Activated T-helper 1 cell treated with anti-CD3 and anti-CD28 coated beads, Interleukin-12 subunit alpha, Interleukin-12 subunit beta, Interleukin-2, Interleukin-4 antibody, amounts not matched to agents 30 ng/mL and 10 ng/mL and 1 ng/mL, durations not matched to agents 14 hours and 24 hours and 36 hours (primary cell): ENCODE data around the gene NCDN. TPM values are rescaled to one million over a fixed set of nuclear protein-coding genes. Genes with fewer than 3 reads are reported as not detected.

Experiments used
- DNase-seq: peaks from one replicate; pipeline ENCODE4 v3.0.0; 2021; ENCODE audit warnings: low spot score
- H3K27ac Mint-ChIP-seq: one replicate; pipeline ENCODE4 v1.8.0; 2021; ENCODE audit warnings: mild to moderate bottlenecking, mixed read lengths
- H3K27me3 Mint-ChIP-seq: one replicate; pipeline ENCODE4 v1.8.0; 2022; ENCODE audit warnings: mild to moderate bottlenecking, moderate library complexity, mixed read lengths; ENCODE audit not compliant: insufficient read depth
- H3K36me3 Mint-ChIP-seq: one replicate; pipeline ENCODE4 v1.8.0; 2021; ENCODE audit warnings: low read depth, mixed read lengths
- H3K4me1 Mint-ChIP-seq: one replicate; pipeline ENCODE4 v1.8.0; 2021; ENCODE audit warnings: low read depth, mixed read lengths
- H3K4me3 Mint-ChIP-seq: one replicate; pipeline ENCODE4 v1.8.0; 2021; ENCODE audit warnings: mild to moderate bottlenecking, moderate library complexity, mixed read lengths
- H3K9me3 Mint-ChIP-seq: one replicate; pipeline ENCODE4 v1.8.0; 2021; ENCODE audit warnings: mixed read lengths
- intact Hi-C: fragments of 100-400 bp; cut with micrococcal nuclease; formaldehyde crosslinking; loops from one replicate; pipeline ENCODE4 v1.15.1; 2024
- total RNA-seq: library from RNA; stranded (reverse); gene quantifications from 2 replicates; pipeline ENCODE4 v1.2.3, GENCODE V29; 2022

The NCDN gene
- total RNA-seq, 1 donor from 2014 or later = 45.1 TPM

DNA sequence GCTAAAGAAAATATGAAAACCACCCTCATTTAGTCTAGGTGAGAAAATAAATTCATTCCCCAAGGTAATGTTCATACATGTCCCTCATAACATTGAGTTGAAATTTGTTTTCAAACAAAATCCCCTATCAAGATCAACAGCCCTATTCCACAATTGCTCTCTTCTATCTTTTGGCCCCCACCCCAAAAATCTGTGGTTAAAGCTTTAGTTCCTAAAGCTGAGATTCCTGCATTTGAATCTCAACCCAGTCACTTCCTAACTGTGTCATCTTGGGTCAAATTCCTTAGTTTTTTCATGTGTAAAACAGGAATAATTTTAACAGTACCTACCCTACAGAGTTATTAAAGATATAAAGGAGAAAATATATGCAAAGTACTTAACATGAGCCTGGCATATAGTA is 22.4 kb upstream of the NCDN start:
- intact Hi-C loops = no loop called here
- Mint-ChIP-seq H3K4me3 (no peak overlapping the region), H3K9me3 (peaks cover 6% of the 10 kb centered on the region), H3K4me1 (peaks cover 58% of the 10 kb centered on the region), H3K27me3 (no peaks in the 10 kb centered on the region), H3K36me3 (peaks cover 41% of the 10 kb centered on the region), H3K27ac (no peak overlapping the region)
- DNase-seq = no peak

DNA sequence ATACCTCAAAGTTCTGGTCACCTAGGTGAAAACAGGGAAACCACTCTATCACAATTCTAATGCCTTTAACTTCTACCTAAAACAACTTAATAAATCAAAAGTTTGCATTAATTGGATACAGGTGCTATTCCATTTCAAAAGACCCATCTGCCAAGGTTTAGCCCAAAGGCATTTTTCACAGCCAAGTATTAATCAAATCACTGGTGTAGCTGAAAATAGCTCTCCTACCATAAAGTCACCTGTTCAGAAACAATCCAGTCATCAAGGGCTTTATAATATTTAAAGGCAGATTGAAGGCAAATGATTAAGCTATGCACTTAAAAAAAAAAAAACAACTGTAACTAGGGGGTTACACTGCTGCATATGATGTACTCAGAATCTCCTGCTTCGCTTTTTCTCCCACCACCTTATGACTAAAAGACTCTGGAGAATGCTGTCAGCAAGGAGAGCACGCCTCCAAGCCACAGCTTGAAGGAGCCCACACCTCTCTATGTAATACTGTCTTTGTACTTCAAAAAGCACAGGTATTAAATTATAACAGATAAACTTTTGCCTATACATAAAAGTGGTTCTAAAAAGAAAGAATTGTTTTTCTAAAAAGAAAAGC is 20.9 kb upstream of the NCDN start:
- Mint-ChIP-seq H3K36me3 (peaks cover 35% of the 10 kb centered on the region), H3K27me3 (no peaks in the 10 kb centered on the region), H3K27ac (no peak overlapping the region), H3K4me3 (no peak overlapping the region), H3K9me3 (no peaks in the 10 kb centered on the region), H3K4me1 (peaks cover 65% of the 10 kb centered on the region)
- intact Hi-C loops = no loop called here
- no peak for DNase-seq

- DNase-seq = no peak
- peaks cover 36% of the 10 kb centered on the region for H3K36me3 Mint-ChIP-seq
- H3K27me3 Mint-ChIP-seq = no peaks in the 10 kb centered on the region
- H3K4me3 Mint-ChIP-seq = peak overlapping the region; percentile 8
- H3K27ac Mint-ChIP-seq = peak overlapping the region; percentile 48
- peaks cover 76% of the 10 kb centered on the region for H3K4me1 Mint-ChIP-seq
- H3K9me3 Mint-ChIP-seq = no peaks in the 10 kb centered on the region
- intact Hi-C loops = loop anchor here (2.0 kb wide), 1 partner anchor 19 kb away; the partner anchor contains the start of genes KIAA0319L and NCDN
These were observed 19.8 kb upstream of the NCDN start for GRCh38 chr1:35537806-35538205.

GRCh38 chr1:35539073-35539823 is 18.4 kb upstream of the NCDN start:
- H3K36me3 Mint-ChIP-seq = peaks cover 38% of the 10 kb centered on the region
- H3K27ac Mint-ChIP-seq = peak overlapping the region; percentile 85
- intact Hi-C loops = loop anchor here (1.0 to 2.0 kb wide), 2 partner anchors 18 to 33 kb away; partner anchors contain the start of genes KIAA0319L and NCDN
- no peaks in the 10 kb centered on the region for H3K27me3 Mint-ChIP-seq
- no peaks in the 10 kb centered on the region for H3K9me3 Mint-ChIP-seq
- H3K4me3 Mint-ChIP-seq = peak overlapping the region; percentile 53
- DNase-seq = peak; percentile 46
- H3K4me1 Mint-ChIP-seq = peaks cover 80% of the 10 kb centered on the region

DNA sequence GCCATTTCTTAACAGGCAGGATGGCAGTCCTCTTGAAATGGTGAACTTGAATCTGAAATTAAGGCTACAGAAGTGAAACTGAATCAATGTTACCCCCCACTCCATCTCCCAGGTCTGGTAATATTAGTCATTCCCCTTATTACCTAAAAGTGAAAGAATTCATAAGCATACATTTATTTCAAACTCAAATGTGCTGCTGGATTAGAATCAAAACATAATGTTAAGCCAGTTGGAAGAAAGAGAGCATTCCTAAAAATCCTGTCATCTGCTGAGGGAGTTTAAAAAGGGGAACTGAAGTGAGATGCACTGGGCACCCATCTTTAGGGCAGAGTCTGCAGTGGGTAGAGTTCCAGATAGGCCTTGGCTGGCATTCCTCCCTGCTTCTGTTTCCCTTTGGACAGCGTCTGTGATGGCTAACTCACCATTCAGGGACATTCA is 17.8 kb upstream of the NCDN start:
- no peaks in the 10 kb centered on the region for H3K27me3 Mint-ChIP-seq
- H3K9me3 Mint-ChIP-seq = no peaks in the 10 kb centered on the region
- peak overlapping the region; percentile 85 for H3K27ac Mint-ChIP-seq
- H3K4me1 Mint-ChIP-seq = peaks cover 83% of the 10 kb centered on the region
- peaks cover 37% of the 10 kb centered on the region for H3K36me3 Mint-ChIP-seq
- H3K4me3 Mint-ChIP-seq = peak overlapping the region; percentile 53
- no peak for DNase-seq
- intact Hi-C loops = loop anchor here (1.0 to 2.0 kb wide), 2 partner anchors 17 to 34 kb away; partner anchors contain the start of genes KIAA0319L and NCDN

DNA sequence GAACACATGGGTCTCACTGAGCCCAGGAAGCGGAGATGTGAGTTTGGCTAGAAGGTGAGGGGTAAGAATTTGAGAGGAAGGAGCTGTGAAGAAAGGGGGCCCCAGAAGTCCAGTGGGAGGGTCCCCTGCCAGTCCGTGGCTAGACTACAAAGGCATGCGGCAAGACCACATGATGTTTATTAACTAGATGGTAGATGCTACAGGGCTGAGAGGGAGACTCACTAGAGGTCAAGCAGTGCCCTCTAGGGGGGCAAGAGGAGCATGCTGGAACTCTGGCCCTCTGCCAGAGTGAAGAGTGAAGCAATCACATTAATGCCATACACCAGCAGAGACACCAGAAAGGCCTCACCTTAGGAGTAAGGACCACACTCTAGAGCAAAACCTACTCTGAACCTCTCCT is 12.6 kb upstream of the NCDN start:
- Mint-ChIP-seq H3K4me1 (peaks cover 57% of the 10 kb centered on the region), H3K4me3 (no peak overlapping the region), H3K9me3 (no peaks in the 10 kb centered on the region), H3K27me3 (no peaks in the 10 kb centered on the region), H3K36me3 (peaks cover 40% of the 10 kb centered on the region), H3K27ac (no peak overlapping the region)
- intact Hi-C loops = loop anchor here (1.0 kb wide), 1 partner anchor 94 kb away; no protein-coding TSS in a partner anchor
- peak; percentile 44 for DNase-seq

- Mint-ChIP-seq H3K4me1 (peaks cover 50% of the 10 kb centered on the region), H3K27me3 (no peaks in the 10 kb centered on the region), H3K36me3 (peaks cover 40% of the 10 kb centered on the region), H3K27ac (no peak overlapping the region), H3K4me3 (no peak overlapping the region), H3K9me3 (no peaks in the 10 kb centered on the region)
- no peak for DNase-seq
- intact Hi-C loops = no loop called here
These were observed 11.0 kb upstream of the NCDN start for GRCh38 chr1:35546614-35547013.

DNA sequence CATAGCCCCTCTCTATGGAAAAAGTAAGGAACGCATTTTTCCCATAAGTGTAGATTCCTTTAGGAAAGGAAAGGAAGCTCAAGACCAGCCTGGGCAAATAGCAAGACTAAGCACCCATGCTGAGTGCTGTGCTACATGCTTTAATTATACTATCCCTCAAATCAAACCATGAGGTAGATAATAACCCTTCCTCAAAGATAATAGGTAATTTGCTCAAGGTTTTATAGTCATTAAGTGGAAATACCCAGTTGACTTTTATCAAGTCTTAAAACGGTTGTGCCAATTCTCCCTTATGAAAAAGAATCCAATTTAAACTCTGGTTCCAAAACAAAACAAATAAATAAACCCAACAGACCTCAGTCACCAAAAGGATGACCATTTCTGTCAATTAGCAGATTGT is 3.7 kb upstream of the NCDN start:
- no peak overlapping the region for H3K27ac Mint-ChIP-seq
- H3K4me1 Mint-ChIP-seq = peaks cover 53% of the 10 kb centered on the region
- H3K9me3 Mint-ChIP-seq = no peaks in the 10 kb centered on the region
- no peak overlapping the region for H3K4me3 Mint-ChIP-seq
- no peaks in the 10 kb centered on the region for H3K27me3 Mint-ChIP-seq
- DNase-seq = no peak
- peaks cover 30% of the 10 kb centered on the region for H3K36me3 Mint-ChIP-seq
- intact Hi-C loops = loop anchor here (10.0 kb wide), 1 partner anchor 699 kb away; the partner anchor contains the start of gene SMIM12

DNA sequence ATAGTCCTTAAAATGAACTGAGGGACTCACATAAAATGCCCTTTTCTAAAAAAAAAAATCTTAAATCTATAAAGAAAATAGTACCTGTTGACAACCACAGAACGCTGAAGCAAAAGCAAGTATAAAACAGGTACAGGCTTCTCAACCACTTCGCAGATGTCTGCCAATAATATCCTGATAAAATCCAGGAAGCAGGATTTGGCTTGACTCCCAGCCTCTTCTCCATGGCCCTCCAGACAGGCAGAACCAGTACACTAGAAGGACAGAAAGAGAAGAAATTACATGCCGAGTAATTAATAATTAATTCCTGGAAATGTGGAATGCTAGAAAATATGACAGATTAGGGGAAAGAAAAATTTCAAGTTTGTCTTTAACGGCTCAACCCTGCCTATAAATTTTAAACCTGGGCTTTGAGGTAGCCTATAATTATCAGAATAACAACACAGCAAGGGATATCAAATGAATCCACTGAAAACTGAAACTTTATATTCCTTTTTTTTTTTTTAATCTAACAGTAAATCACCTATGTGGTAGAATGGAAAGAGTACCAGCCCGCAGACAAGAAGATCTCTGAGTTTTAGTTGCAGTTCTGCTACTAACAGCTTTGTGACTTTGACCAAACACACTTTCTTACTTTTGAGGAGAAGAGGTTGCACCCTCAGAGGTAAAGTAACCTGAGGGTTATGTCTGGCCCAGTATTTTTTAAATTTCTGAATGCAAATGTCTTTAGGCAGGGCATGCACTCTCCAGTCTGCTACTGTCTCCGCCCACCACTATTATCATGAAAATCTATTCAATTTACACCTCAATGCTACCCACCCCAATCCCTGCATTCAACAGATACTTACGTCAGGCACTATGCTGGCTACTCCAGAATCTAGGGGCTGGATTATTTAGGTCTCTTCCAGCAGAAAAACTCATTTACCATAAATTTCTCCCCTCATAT is 3.1 kb upstream of the NCDN start:
- H3K4me1 Mint-ChIP-seq = peaks cover 55% of the 10 kb centered on the region
- H3K4me3 Mint-ChIP-seq = peak overlapping the region; percentile 98
- no peak overlapping the region for H3K27ac Mint-ChIP-seq

DNA sequence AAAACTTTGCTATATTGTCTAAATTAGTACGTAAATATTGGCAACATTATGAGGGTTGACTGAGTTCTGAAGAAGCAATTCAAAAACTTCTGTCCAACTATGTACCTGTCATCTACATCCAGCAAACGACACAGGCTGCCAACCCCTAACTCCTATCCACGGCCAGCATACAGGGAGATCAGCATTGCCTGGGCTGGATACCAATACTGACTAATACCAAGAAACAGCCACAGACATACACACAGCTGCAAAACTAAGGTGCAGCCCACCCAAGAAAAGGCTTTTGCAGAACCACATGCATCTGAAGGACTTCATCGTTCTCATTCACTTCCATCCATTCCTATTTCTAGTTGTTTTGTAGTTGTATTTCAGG is 2.4 kb upstream of the NCDN start:
- Mint-ChIP-seq H3K4me1 (peaks cover 53% of the 10 kb centered on the region), H3K9me3 (no peaks in the 10 kb centered on the region), H3K4me3 (peak overlapping the region; percentile 98), H3K36me3 (peaks cover 30% of the 10 kb centered on the region), H3K27ac (peak overlapping the region; percentile 86), H3K27me3 (no peaks in the 10 kb centered on the region)
- no peak for DNase-seq
- intact Hi-C loops = loop anchor here (5.0 to 10.0 kb wide), 3 partner anchors 87 to 700 kb away; partner anchors contain the start of genes AGO3, PSMB2 and SMIM12

More for the DNA sequence above, 3.1 kb upstream of the NCDN start:
- Mint-ChIP-seq H3K27me3 (no peaks in the 10 kb centered on the region), H3K36me3 (peaks cover 32% of the 10 kb centered on the region), H3K9me3 (no peaks in the 10 kb centered on the region)
- intact Hi-C loops = loop anchor here (5.0 to 10.0 kb wide), 3 partner anchors 88 to 700 kb away; partner anchors contain the start of genes AGO3, PSMB2 and SMIM12
- DNase-seq = no peak

GRCh38 chr1:35555601-35556477 is 1.8 kb upstream of the NCDN start:
- intact Hi-C loops = loop anchor here (2.0 to 10.0 kb wide), 5 partner anchors 17 to 701 kb away; partner anchors contain the start of genes AGO3, PSMB2, SFPQ and SMIM12
- H3K27me3 Mint-ChIP-seq = no peaks in the 10 kb centered on the region
- H3K36me3 Mint-ChIP-seq = peaks cover 30% of the 10 kb centered on the region
- H3K27ac Mint-ChIP-seq = peak overlapping the region; percentile 86
- peaks cover 53% of the 10 kb centered on the region for H3K4me1 Mint-ChIP-seq
- H3K4me3 Mint-ChIP-seq = peak overlapping the region; percentile 98
- H3K9me3 Mint-ChIP-seq = no peaks in the 10 kb centered on the region
- DNase-seq = no peak
